Testis (tissue), 3 donors: ENCODE measurements around the gene STARD13. TPM values are rescaled to one million over a fixed set of nuclear protein-coding genes. Genes with fewer than 3 reads are reported as not detected.

Source experiments
- DNase-seq: peaks from one replicate; pipeline ENCODE4 v3.0.0-alpha.2; 2019
- H3K27ac ChIP-seq, 2 donors: fragments of 200-600 bp; sonication (generic); one replicate each; pipeline ENCODE4 v1.5.1; 2019
- H3K27me3 ChIP-seq: fragments of 200-600 bp; sonication (generic); one replicate; pipeline ENCODE4 v1.5.1; 2019
- H3K36me3 ChIP-seq: fragments of 200-600 bp; sonication (generic); one replicate; pipeline ENCODE4 v1.5.1; 2017; ENCODE audit warnings: low read depth; ENCODE audit errors: missing control alignments
- H3K4me1 ChIP-seq: fragments of 200-600 bp; sonication (generic); one replicate; pipeline ENCODE4 v1.5.1; 2019
- H3K4me3 ChIP-seq, 2 donors: fragments of 200-600 bp; sonication (generic); one replicate each; pipeline ENCODE4 v1.5.1; 2017 to 2019
- H3K9me3 ChIP-seq: fragments of 200-600 bp; sonication (generic); one replicate; pipeline ENCODE4 v1.5.1; 2017
- CTCF ChIP-seq, 3 experiments: fragments of 450-650 bp in 2 of 3; fragments of 200-600 bp in 1 of 3; sonication (generic) in 1 of 3; IDR thresholded peaks; one replicate each; pipeline ENCODE4 v1.5.1; 2016 to 2019; ENCODE audit warnings: antibody characterized with exemption in 3 of 3, mild to moderate bottlenecking in 2 of 3, moderate library complexity in 1 of 3
- POLR2A ChIP-seq: fragments of 450-650 bp; IDR thresholded peaks from one replicate; pipeline ENCODE4 v1.6.1; 2017; ENCODE audit warnings: antibody characterized with exemption, mild to moderate bottlenecking, moderate library complexity
- WGBS, 2 donors: methylation state at CpG; one replicate each; pipeline ENCODE4 v1.1.5; 2018; 5-methylcytosine and 5-hydroxymethylcytosine counted together
- intact Hi-C: fragments of 100-400 bp; cut with DNase I; formaldehyde crosslinking; loops from one replicate; pipeline ENCODE4 v1.15.1; 2023; ENCODE audit warnings: low total_unique reads
- polyA plus RNA-seq: library from polyadenylated mRNA; stranded (reverse); fragments of 350-450 nt; fragmentation: Illumina TruSeq; extraction: RNeasy Lipid Tissue Mini Kit (QIAGEN cat#74804); gene quantifications from one replicate; pipeline ENCODE4 v1.2.3, GENCODE V29; 2014; ENCODE audit warnings: low read depth, low replicate concordance; ENCODE audit not compliant: insufficient read depth
- total RNA-seq, 2 donors: library from RNA; depleted of rRNA; stranded (reverse); fragments of >200 nt; gene quantifications; one replicate each; pipeline ENCODE4 v1.2.3, GENCODE V29; 2016

The STARD13 gene
- total and polyA plus RNA-seq, 3 donors from 2014 or later, result 7.2 to 33.7 (median 24.4) TPM

- DNase-seq, result no peak
- no peak overlapping the region for H3K4me3 ChIP-seq
- WGBS, 2 donors, result 92 to 100% methylated on average over 2 of the region's 2 CpGs
- no peak overlapping the region for H3K27ac ChIP-seq
- H3K36me3 ChIP-seq, result no peaks in the 10 kb centered on the region
- intact Hi-C loops, result no loop called here
- H3K27me3 ChIP-seq, result no peaks in the 10 kb centered on the region
- peaks cover 27% of the 10 kb centered on the region for H3K4me1 ChIP-seq
- H3K9me3 ChIP-seq, result no peaks in the 10 kb centered on the region
- TF ChIP-seq CTCF (IDR thresholded peaks at IDR 0.05), result no peak
- TF ChIP-seq POLR2A, result no peak
Measured at GRCh38 chr13:33115274-33115673, 170.3 kb downstream of the STARD13 start.

- no peaks in the 10 kb centered on the region for H3K27me3 ChIP-seq
- intact Hi-C loops, result no loop called here
- H3K27ac ChIP-seq, result no peak overlapping the region
- no peaks in the 10 kb centered on the region for H3K9me3 ChIP-seq
- TF ChIP-seq POLR2A (no peak), CTCF (IDR thresholded peaks at IDR 0.05) (no peak)
- no peak overlapping the region for H3K4me3 ChIP-seq
- H3K4me1 ChIP-seq, result peaks cover 27% of the 10 kb centered on the region
- H3K36me3 ChIP-seq, result no peaks in the 10 kb centered on the region
- DNase-seq, result no peak
- WGBS, 2 donors, result 84 to 86% methylated on average over 5 of the region's 5 CpGs
Measured at GRCh38 chr13:33114146-33114545, 171.4 kb downstream of the STARD13 start.

GRCh38 chr13:33112766-33113165 lies 172.8 kb downstream of the STARD13 start:
- intact Hi-C loops, result no loop called here
- H3K36me3 ChIP-seq, result no peaks in the 10 kb centered on the region
- TF ChIP-seq CTCF (IDR thresholded peaks at IDR 0.05) (no peak), POLR2A (no peak)
- H3K27me3 ChIP-seq, result no peaks in the 10 kb centered on the region
- no peak for DNase-seq
- 68 to 71% methylated on average over 12 of the region's 12 CpGs for WGBS, 2 donors
- peaks cover 27% of the 10 kb centered on the region for H3K4me1 ChIP-seq
- H3K9me3 ChIP-seq, result no peaks in the 10 kb centered on the region
- no peak overlapping the region for H3K4me3 ChIP-seq
- peak overlapping the region in 1 of 2 donors; percentile 36 for H3K27ac ChIP-seq

GRCh38 chr13:33111414-33112110 lies 174.0 kb downstream of the STARD13 start:
- H3K9me3 ChIP-seq, result no peaks in the 10 kb centered on the region
- WGBS, 2 donors, result 37 to 42% methylated on average over 9 of the region's 9 CpGs
- no peak for TF ChIP-seq CTCF (IDR thresholded peaks at IDR 0.05)
- TF ChIP-seq POLR2A, result no peak
- DNase-seq, result peak; percentile 26
- peak overlapping the region in 1 of 2 donors; percentile 36 for H3K27ac ChIP-seq
- H3K27me3 ChIP-seq, result no peaks in the 10 kb centered on the region
- peaks cover 27% of the 10 kb centered on the region for H3K4me1 ChIP-seq
- intact Hi-C loops, result no loop called here
- H3K36me3 ChIP-seq, result no peaks in the 10 kb centered on the region
- no peak overlapping the region for H3K4me3 ChIP-seq
